Measurements from ENCODE around the gene MYO1G.
A peak's percentile ranks its signal among the peaks of the same experiment; 100 is the strongest.
"Not testable (repeated sequence)": the region's sequence is repeated elsewhere in the genome, so short reads cannot be mapped to it uniquely, and the experiment has no call there.

The MYO1G gene
- 306 to 448 reads per million in 2 donors for total RNA-seq

DNA sequence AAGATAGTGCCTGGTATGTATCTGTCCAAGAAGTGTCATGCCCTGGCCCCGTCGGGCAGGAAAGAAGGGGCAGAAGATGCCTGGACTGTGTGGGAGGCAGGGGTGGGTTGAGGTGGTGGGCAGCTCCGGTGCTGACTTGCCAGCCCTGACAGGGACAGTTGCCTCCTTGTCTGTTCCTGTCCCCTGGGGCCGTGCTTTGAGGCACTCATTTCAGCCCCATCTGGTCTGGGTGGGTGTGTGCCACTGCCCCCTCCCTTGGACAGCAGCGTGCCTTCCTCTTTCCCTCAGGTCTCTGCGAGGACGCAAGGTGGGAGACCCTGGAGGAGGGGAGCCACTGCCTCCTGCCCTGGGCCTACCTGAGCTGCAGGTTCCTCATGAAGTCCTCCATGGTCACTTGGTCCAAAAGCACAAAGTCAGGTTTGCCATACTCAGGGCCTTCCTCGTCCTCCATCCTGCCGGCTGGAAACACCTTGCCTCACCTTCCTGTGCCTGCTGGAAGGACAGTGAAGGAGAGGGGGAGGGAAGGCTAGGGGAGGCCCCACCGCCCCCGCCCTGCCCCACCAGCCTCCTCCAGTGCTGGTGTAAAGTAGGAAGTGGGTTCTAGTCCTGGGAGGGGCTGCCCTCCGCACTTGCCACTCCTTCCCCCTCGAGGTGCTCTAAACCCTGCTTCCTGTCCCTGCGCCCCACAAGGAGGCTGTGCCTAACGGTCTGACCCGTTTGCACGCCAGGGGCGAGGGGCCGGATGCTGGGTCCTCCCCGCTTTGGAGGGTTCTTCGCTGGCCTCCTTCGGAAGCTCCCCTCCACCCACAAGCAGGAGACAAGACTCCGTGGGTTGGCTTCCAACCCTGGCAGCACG lies at the start of gene MYO1G:
MYO1G (minus strand) TSS at position 505 of the 856 bp plus-strand sequence; CDS start at position 451, 54 bp downstream.
- DNase-seq, result peak; percentile 76

DNA sequence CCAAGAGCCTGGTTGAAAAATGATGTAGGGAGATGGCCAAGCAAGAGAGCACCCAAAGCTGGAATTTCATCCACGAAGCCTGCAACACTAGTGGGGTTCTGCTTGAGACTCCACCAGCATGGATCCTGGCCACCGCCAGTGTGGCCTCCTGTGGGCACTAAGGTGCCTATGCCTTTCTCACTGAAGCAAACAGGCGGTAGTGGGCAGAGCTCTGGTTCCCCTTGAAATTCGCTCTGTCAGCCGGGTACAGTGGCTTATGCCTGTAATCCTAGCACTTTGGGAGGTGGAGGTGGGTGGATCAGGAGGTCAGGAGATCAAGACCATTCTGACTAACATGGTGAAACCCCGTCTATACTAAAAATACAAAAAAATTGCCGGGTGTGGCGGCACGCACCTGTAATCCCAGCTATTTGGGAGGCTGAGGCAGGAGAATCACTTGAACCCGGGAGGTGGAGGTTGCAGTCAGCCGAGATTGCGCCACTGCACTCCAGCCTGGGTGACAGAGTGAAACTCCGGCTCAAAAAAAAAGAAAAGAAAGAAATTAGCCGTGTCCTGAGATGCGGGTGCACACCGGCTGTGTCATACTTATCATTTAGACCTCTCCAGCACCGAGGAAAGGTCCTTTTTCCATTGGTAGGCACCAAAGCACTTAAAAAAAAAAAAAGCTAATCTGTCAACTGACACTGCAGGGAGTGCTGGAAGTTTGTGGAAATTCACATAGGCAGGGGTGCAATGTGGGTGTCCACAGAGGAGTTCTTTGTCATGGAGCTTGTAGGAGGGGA lies 49.5 kb upstream of the MYO1G start:
- DNase-seq, result no peak

DNA sequence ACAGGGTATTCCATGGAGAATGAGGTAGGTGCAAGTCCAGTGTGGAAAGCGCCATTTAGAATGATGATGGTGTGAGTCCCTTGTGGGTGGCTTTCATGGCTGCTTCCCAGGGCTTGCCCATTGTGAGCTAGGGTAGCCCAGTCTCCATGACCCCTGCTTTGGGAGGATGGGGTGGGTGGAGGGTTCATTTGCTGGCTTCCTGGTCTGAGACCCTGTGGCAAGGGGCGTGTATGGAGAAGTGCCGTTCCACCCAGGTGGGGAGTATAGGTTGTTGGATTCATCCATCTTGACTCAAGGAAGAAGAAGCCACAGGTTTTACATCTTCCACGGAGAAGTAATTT lies 48.9 kb upstream of the MYO1G start:
- DNase-seq, result no peak

DNA sequence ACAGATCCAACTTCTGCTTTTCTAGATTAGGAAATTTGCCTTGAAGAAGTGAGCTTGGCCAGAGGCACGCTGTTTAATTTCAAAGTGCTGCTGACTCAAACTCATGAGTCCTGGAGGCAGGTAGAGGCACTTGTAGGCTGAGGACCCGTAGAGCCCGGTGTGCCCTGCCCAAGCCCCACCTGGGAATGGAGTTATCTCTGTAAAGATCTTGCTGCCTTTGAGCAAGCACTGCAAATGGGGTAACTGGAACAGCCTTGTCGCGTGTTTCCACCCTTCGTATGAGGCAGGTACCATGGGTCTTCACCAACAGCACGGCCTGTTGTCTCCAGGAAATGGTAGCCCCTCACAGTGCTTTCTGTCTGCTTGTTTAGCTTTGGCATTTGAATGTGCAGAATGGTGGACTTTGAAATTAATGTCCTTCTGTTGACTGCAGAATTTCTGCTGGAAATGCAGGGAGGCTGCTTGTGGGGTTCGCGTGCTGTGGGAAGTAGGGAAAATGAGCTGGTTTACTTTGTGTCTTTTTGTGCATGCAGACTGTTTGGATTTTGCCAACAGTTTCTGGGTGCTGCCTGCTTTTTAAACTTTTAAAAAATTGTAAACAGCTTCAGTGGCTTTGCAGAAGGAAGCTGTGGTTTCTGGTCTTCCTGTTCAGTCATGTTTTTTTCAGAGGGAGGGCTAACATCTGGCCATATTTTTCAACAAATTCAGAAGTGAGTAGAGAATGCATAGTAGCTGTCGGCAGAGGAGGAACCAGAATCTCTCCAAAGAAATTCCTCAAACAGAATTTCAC lies 48.4 kb upstream of the MYO1G start:
- peak; percentile 16 for DNase-seq

- no peak for DNase-seq
Measured at GRCh38 chr7:45026013-45026412, 47.2 kb upstream of the MYO1G start.

DNA sequence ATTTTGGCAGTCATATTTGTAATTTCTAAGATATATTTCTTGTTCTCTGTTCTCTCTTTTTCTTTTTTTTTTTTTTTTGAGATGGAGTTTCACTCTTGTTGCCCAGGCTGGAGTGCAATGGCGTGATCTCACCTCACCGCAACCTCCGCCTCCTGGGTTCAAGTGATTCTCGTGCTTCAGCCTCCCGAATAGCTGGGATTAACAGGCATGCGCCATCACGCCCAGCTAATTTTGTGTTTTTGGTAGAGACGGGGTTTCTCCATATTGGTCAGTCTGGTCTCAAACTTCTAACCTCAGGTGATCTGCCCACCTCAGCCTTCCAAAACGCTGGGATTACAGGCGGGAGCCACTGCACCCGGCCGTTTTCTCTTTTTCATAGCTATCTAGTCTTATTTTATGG lies 46.7 kb upstream of the MYO1G start:
- DNase-seq, result not testable (repeated sequence)

- no peak for DNase-seq
Measured at GRCh38 chr7:45024126-45024744, 45.4 kb upstream of the MYO1G start.

DNA sequence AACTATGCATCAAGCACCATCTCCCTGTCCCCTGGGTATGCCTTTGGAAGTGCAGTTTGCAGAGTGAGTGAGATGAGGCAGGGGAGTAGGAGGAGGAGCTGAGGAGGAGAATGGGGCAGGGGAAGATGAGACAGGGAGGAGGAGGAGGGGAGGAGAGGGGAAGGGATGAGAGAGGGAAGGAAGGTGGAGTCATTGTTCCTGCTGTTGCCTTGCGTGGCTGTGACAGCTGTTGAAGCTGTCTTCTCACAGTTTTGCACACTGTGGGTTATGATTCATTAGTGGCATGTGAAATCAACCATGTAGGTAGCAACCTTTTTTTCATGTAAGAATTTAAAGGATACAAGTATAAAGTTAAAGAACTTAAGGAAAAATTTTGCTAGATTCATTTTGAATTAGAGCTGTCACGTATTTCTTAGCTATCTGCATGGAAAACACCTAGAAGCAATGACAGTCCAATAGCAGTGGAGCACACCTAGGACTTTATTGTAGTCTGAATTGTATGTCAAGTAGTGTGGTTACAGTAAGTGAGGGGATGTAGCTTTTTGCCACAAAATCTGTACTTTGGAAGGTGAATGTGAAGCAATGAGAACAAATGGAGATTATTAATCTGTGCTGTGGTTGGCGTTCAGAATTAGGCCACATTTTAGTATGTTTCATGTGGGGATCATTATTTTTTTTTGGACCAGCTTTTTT lies 42.9 kb upstream of the MYO1G start:
- DNase-seq, result no peak

- no peak for DNase-seq
Measured at GRCh38 chr7:45020915-45021314, 42.1 kb upstream of the MYO1G start.

DNA sequence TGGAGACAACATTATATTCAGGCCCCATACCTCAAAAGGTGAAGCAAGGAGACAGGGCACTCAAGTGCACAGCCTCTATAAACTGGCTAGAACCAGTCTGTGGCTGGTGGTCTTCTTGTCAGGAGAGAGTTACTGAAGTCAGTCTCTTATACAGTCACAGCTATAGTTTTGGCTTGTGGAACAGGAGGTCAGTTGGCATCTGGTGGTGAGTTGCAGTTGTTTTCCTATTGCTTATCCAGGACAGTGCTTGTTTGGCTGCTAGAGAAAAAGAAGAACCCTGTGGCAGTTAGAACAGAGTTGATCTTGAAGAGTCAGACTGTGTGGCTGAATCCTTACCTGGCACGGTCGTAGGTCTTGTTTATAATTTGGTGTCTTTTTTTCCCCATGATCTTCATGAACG lies 38.4 kb upstream of the MYO1G start:
- no peak for DNase-seq

DNA sequence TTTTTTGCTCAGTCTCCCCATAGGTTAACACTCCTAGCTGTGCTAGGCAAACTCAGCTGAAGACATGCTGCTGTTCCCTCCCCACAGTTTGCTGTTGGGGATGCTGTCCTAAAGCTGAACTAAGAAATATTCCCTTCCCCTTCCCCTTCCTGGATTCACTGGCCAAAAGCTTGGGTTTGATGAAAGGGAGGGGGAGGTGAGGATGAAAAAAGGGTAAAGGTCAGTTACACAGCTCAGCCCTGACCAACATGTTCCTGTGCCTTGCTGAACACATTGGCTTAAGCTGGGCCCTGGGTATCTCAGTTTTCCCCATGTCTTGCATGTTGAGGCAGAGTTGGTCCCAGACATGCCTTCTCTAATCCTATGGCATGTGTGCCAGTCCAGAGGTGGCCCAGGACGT lies 36.5 kb upstream of the MYO1G start:
- no peak for DNase-seq

- no peak for DNase-seq
Measured at GRCh38 chr7:45013465-45013967, 34.7 kb upstream of the MYO1G start.

GRCh38 chr7:45007571-45008328 lies 28.9 kb upstream of the MYO1G start:
- DNase-seq, result no peak

- no peak for DNase-seq
Measured at GRCh38 chr7:45007106-45007505, 28.3 kb upstream of the MYO1G start.

- DNase-seq, result no peak
Measured at GRCh38 chr7:45003789-45004188, 25.0 kb upstream of the MYO1G start.

DNA sequence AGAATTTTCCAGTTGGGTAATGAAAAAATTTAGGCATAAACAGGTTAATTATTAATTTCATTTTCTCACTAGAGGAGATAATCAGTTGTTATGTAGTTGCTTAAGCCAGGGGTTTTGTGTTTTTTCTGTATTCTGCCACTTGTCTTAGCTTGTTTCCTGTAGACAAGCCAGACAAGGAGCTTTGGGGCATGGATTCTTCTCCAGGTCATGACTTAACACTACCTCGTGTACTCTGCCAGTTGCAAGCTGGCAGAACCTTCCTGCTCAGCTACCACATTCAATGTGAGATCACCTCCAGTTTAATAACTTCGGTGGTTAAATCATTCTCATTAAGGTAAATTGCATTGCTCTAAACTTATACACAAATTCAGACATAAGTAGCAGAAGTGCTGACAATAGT lies 23.0 kb upstream of the MYO1G start:
- DNase-seq, result no peak

DNA sequence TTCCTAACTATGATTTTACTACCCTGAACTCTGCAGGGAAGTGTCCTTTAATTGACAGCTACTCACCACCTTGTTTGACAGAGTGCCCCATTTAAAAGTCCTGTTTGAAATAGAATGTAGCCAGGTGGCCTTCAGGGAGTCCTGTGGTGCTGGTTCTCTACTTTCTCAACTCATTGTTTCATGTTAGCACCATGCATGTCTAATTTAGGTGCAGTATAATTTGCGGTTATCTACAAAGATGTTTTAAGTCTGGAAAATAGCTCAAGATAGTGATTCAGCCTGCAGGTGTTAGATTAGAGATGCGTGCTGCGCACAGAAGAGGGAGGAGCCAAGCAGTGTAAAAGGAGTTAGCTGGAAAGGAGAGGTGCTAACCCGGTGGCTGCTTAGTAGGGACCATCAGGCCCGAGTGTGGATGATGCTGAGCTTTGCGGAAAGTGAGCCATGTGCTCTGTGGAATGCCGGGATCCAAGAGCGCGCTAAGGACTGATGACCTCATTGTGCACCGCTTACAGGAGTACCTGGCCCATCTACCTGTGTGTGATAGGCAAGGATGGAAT lies 22.4 kb upstream of the MYO1G start:
- peak; percentile 45 for DNase-seq

- no peak for DNase-seq
Measured at GRCh38 chr7:45000093-45001032, 21.5 kb upstream of the MYO1G start, which contains the start of gene CCM2. Gene CCM2 (plus strand): TSS chr7:45000201. CDS start chr7:45000334, 133 bp downstream.

Measured in T-helper 9 cell (primary cell).